ENCODE measurements around the gene AOX1.

Gene AOX1

DNA sequence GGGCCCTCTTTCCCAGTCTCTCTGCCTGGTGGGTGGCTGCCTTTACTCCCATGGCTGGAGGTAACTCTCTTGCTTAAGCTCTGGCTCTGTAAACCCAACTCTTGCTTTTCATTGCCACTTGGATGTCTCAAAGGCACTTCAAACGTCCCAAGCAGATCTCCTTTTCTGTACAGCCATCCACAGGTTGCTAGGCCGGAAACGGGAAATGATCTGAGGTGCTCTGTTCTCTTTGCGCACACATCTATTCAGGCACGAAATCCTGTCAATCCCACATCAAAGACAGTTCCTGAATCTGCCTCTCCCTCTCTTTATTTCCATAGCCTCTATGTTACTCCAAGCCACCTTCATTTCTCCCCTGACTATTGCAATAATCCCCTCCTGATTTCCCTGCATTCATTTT is 87.4 kb downstream of the AOX1 start:
- Histone ChIP-seq H3K4me2 (ENCODE audit: low read depth, low read length, poor library complexity, severe bottlenecking) (no peak overlapping the region), H3F3A (ENCODE audit: low read depth) (no peaks in the 10 kb centered on the region), H3K27me3 (ENCODE audit: insufficient read depth, low read length, poor library complexity, severe bottlenecking) (no peaks in the 10 kb centered on the region), H3K9me2 (replicated peaks; ENCODE audit: low read depth, low read length) (no peaks in the 10 kb centered on the region), H3K36me3 (ENCODE audit: insufficient read depth, low read length) (no peaks in the 10 kb centered on the region), H2AFZ (ENCODE audit: low read length) (no peak overlapping the region), H3K4me1 (ENCODE audit: insufficient read depth, low read length, poor library complexity, severe bottlenecking) (no peaks in the 10 kb centered on the region), H3K79me2 (ENCODE audit: insufficient read depth, low read length) (no peaks in the 10 kb centered on the region), H3K4me3 (ENCODE audit: low read length, poor library complexity, severe bottlenecking) (no peak overlapping the region), H3K9ac (ENCODE audit: low read depth, low read length, poor library complexity, severe bottlenecking) (no peak overlapping the region), H3K9me3 (ENCODE audit: insufficient read depth, low read depth, low read length) (no peaks in the 10 kb centered on the region), H4K20me1 (ENCODE audit: insufficient read depth, low read length, poor library complexity, severe bottlenecking) (no peaks in the 10 kb centered on the region)
- no peak for TF ChIP-seq CTCF (conservative IDR thresholded peaks at IDR 0.05; ENCODE audit: low read length)
- no peak for TF ChIP-seq EZH2phosphoT487 (IDR thresholded peaks at IDR 0.05; ENCODE audit: borderline replicate concordance)

GRCh38 chr2:200674837-200675236 is 89.0 kb downstream of the AOX1 start:
- Histone ChIP-seq H3K9me2 (replicated peaks; ENCODE audit: low read depth, low read length) (no peaks in the 10 kb centered on the region), H3K9me3 (ENCODE audit: insufficient read depth, low read depth, low read length) (no peaks in the 10 kb centered on the region), H3K4me1 (ENCODE audit: insufficient read depth, low read length, poor library complexity, severe bottlenecking) (no peaks in the 10 kb centered on the region), H3K4me3 (ENCODE audit: low read length, poor library complexity, severe bottlenecking) (no peak overlapping the region), H3K36me3 (ENCODE audit: insufficient read depth, low read length) (no peaks in the 10 kb centered on the region), H2AFZ (ENCODE audit: low read length) (no peak overlapping the region), H4K20me1 (ENCODE audit: insufficient read depth, low read length, poor library complexity, severe bottlenecking) (no peaks in the 10 kb centered on the region), H3K27me3 (ENCODE audit: insufficient read depth, low read length, poor library complexity, severe bottlenecking) (no peaks in the 10 kb centered on the region), H3K4me2 (ENCODE audit: low read depth, low read length, poor library complexity, severe bottlenecking) (no peak overlapping the region), H3K79me2 (ENCODE audit: insufficient read depth, low read length) (no peaks in the 10 kb centered on the region), H3K9ac (ENCODE audit: low read depth, low read length, poor library complexity, severe bottlenecking) (no peak overlapping the region), H3F3A (ENCODE audit: low read depth) (no peaks in the 10 kb centered on the region)
- no peak for TF ChIP-seq EZH2phosphoT487 (IDR thresholded peaks at IDR 0.05; ENCODE audit: borderline replicate concordance)
- no peak for TF ChIP-seq CTCF (conservative IDR thresholded peaks at IDR 0.05; ENCODE audit: low read length)

DNA sequence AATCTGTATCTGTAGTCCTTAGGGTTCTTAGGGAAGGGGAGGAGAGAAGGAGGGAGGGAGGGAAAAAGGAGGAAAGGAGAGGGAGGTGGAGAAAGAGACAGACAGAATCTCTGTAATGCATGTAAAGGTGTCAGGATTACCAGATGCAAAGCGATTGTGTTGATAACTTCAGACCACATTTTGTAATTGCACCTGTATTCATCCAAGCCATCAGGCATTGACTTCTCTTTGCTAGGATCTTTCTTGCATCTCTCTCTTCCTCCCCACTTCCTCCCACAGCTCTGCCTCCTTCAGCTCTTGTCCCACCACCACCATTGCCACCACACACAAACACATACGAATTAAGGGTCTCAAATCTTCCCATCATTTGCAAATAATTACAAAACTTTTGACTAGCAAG is 91.4 kb downstream of the AOX1 start:
- no peaks in the 10 kb centered on the region for H3K27me3 ChIP-seq (ENCODE audit: insufficient read depth, low read length, poor library complexity, severe bottlenecking)

More for the DNA sequence above, 91.4 kb downstream of the AOX1 start:
- Histone ChIP-seq H3K9me3 (ENCODE audit: insufficient read depth, low read depth, low read length) (no peaks in the 10 kb centered on the region), H4K20me1 (ENCODE audit: insufficient read depth, low read length, poor library complexity, severe bottlenecking) (no peaks in the 10 kb centered on the region), H3K4me1 (ENCODE audit: insufficient read depth, low read length, poor library complexity, severe bottlenecking) (no peaks in the 10 kb centered on the region), H3K4me3 (ENCODE audit: low read length, poor library complexity, severe bottlenecking) (no peak overlapping the region), H3K36me3 (ENCODE audit: insufficient read depth, low read length) (no peaks in the 10 kb centered on the region), H3F3A (ENCODE audit: low read depth) (no peaks in the 10 kb centered on the region), H2AFZ (ENCODE audit: low read length) (no peak overlapping the region), H3K79me2 (ENCODE audit: insufficient read depth, low read length) (no peaks in the 10 kb centered on the region), H3K9ac (ENCODE audit: low read depth, low read length, poor library complexity, severe bottlenecking) (no peak overlapping the region), H3K9me2 (replicated peaks; ENCODE audit: low read depth, low read length) (no peaks in the 10 kb centered on the region), H3K4me2 (ENCODE audit: low read depth, low read length, poor library complexity, severe bottlenecking) (no peak overlapping the region)
- no peak for TF ChIP-seq CTCF (conservative IDR thresholded peaks at IDR 0.05; ENCODE audit: low read length)
- TF ChIP-seq EZH2phosphoT487 (IDR thresholded peaks at IDR 0.05; ENCODE audit: borderline replicate concordance) = no peak

All from Loucy (cell line).